Common myeloid progenitor, CD34-positive (primary cell): ENCODE results near the gene GLA.

Source experiments
- CTCF ChIA-PET: fragments of 350-600 bp; sonication (Branson Sonifier 250); formaldehyde crosslinking; loops from one replicate; lab custom pipeline; 2021; ENCODE audit warnings: antibody characterized with exemption; lab: Charles Lee
- POLR2A ChIA-PET: fragments of 350-600 bp; sonication (Branson Sonifier 250); formaldehyde crosslinking; loops from one replicate; lab custom pipeline; 2021; ENCODE audit warnings: antibody characterized with exemption; lab: Charles Lee
- DNase-seq, 3 donors: peaks; one replicate each; pipeline versions ENCODE4 v3.0.0 to v3.0.0-alpha.2; 2013
- H3K27ac ChIP-seq, 2 experiments: 1 replicate in 1 of 2; 2 replicates in 1 of 2; pipeline ENCODE4 v1.7.0; 2013; ENCODE audit warnings: inconsistent platforms in 2 of 2, low read length in 2 of 2, mild to moderate bottlenecking in 2 of 2, low read depth in 1 of 2, moderate library complexity in 1 of 2; ENCODE audit not compliant: severe bottlenecking in 2 of 2, insufficient read depth in 1 of 2, poor library complexity in 1 of 2
- H3K27me3 ChIP-seq, 5 experiments: replicated peaks in 2 of 5; 1 replicate in 3 of 5; 2 replicates in 2 of 5; pipeline versions ENCODE4 v1.6.1 to v1.7.0; 2013; ENCODE audit warnings: low read length in 4 of 5, mild to moderate bottlenecking in 2 of 5, moderate library complexity in 2 of 5, inconsistent platforms in 1 of 5; ENCODE audit not compliant: insufficient read depth in 5 of 5, control insufficient read depth in 4 of 5
- H3K36me3 ChIP-seq, 4 experiments: 1 replicate in 2 of 4; 2 replicates in 2 of 4; pipeline versions ENCODE4 v1.6.1 to v1.7.0; 2013; ENCODE audit warnings: low read length in 3 of 4, control low read depth in 1 of 4, mild to moderate bottlenecking in 1 of 4; ENCODE audit not compliant: control insufficient read depth in 4 of 4, insufficient read depth in 4 of 4
- H3K4me1 ChIP-seq, 4 experiments: 1 replicate in 3 of 4; 2 replicates in 1 of 4; pipeline versions ENCODE4 v1.6.1 to v1.7.1; 2013; ENCODE audit warnings: low read length in 3 of 4, mild to moderate bottlenecking in 3 of 4, control low read depth in 1 of 4, inconsistent platforms in 1 of 4, moderate library complexity in 1 of 4; ENCODE audit not compliant: control insufficient read depth in 4 of 4, insufficient read depth in 4 of 4; ENCODE audit errors: control extremely low read depth in 1 of 4
- H3K4me3 ChIP-seq, 7 experiments: 1 replicate in 4 of 7; 2 replicates in 3 of 7; pipeline versions ENCODE4 v1.5.1 to v1.7.0; 2013; ENCODE audit warnings: mild to moderate bottlenecking in 7 of 7, low read length in 6 of 7, moderate library complexity in 6 of 7, inconsistent platforms in 2 of 7, low read depth in 2 of 7, control low read depth in 1 of 7; ENCODE audit not compliant: insufficient read depth in 4 of 7, control insufficient read depth in 1 of 7; ENCODE audit errors: extremely low read depth in 1 of 7
- H3K9me3 ChIP-seq, 5 experiments: 1 replicate in 4 of 5; 2 replicates in 1 of 5; pipeline versions ENCODE4 v1.6.1 to v1.7.1; 2013; ENCODE audit warnings: low read length in 4 of 5, mild to moderate bottlenecking in 2 of 5, inconsistent platforms in 1 of 5, low read depth in 1 of 5, moderate library complexity in 1 of 5; ENCODE audit not compliant: control insufficient read depth in 4 of 5, insufficient read depth in 2 of 5; ENCODE audit errors: control extremely low read depth in 1 of 5
- WGBS: methylation state at CpG from one replicate; pipeline ENCODE4 v1.1.5; 2013; ENCODE audit not compliant: insufficient coverage; 5-methylcytosine and 5-hydroxymethylcytosine counted together

GLA gene

DNA sequence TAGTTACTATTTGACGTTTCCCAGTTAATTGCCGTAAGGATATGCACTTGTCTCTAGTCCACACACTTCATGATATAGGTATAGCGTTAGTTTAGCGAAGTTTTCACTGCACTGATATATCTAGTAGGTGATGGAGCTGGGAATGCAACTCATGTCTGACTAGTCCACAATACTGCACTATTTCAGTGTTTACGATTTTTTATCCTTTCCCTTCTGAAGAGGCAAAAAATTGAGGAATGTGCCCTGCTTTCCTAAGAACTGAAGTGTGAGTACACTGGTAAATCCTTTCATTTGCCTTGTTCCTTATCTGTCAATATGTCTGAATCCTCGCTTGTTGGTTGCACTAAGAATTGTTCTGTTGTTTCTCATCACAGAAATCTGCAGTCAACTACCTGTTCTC, 15.9 kb downstream of the GLA start:
- DNase-seq = no peak
- Histone ChIP-seq H3K4me3 (peak overlapping the region in 6 of 7 experiments; percentile 59 to 85 (median 71)), H3K27ac (peak overlapping the region in 1 of 2 experiments; percentile 77), H3K9me3 (no peaks in the 10 kb centered on the region), H3K27me3 (peaks cover 0 to 4% (median 0%) of the 10 kb centered on the region in 5 experiments), H3K4me1 (peaks cover 7 to 17% (median 9%) of the 10 kb centered on the region in 4 experiments), H3K36me3 (peaks cover 2 to 8% (median 5%) of the 10 kb centered on the region in 4 experiments)
- WGBS = 81% methylated on average over 5 of the region's 6 CpGs
- ChIA-PET CTCF (interaction anchor here (1.5 to 2.1 kb wide), 3 partner anchors 11 to 34 kb away, joined by 3 to 10 read pairs (median 6); no protein-coding TSS in a partner anchor), POLR2A (no interaction called here)

GRCh38 chrX:101390664-101391525, 16.8 kb downstream of the GLA start, which contains the start of gene RPL36A:
RPL36A (plus strand) TSS chrX:101391011; CDS start chrX:101391044, 33 bp downstream.
- ChIA-PET POLR2A (interaction anchor here (0.5 to 1.3 kb wide), 5 partner anchors 17 to 762 kb away, joined by 3 to 6 read pairs (median 4); partner anchors contain the start of genes GLA, HNRNPH2 and TIMM8A), CTCF (interaction anchor here (0.8 to 2.1 kb wide), 6 partner anchors 12 to 43 kb away, joined by 3 to 10 read pairs (median 3); no protein-coding TSS in a partner anchor)
- Histone ChIP-seq H3K4me3 (peak within 1 kb of the TSS; percentile 38 to 85 (median 71)), H3K36me3 (peaks cover 2 to 8% (median 5%) of the 10 kb centered on the region in 4 experiments), H3K27me3 (peaks cover 0 to 4% (median 0%) of the 10 kb centered on the region in 5 experiments), H3K27ac (peak within 1 kb of the TSS; percentile 75 to 77), H3K4me1 (peaks cover 7 to 26% (median 16%) of the 10 kb centered on the region in 4 experiments), H3K9me3 (no peaks in the 10 kb centered on the region)
- 34% methylated on average over 38 of the region's 47 CpGs for WGBS
- DNase-seq = peak; percentile 92 to 94 (median 94)

DNA sequence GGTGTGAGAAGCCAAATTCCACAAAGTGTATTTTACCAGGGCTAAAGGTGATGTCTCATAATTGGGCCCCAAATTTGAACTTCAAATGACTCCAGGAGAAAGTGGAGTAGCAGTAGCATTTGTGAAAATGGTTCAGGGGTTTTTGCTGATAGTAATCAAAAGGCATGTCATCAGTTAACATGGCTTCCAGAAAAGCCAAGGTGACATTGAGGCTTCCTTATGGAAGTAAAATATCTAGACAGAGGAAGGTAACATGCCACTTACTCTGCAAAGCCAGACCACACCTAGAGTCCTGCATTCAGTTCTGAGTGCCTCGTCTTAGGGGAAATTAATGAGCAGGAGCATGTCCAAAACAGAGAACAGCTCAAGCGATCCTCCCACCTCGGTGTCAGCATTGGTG, 19.1 kb downstream of the GLA start:
- POLR2A ChIA-PET = no interaction called here

GRCh38 chrX:101386542-101386885, 21.2 kb downstream of the GLA start:
- peaks cover 11 to 42% (median 18%) of the 10 kb centered on the region in 4 experiments for H3K4me1 ChIP-seq
- peak overlapping the region; percentile 38 to 79 for H3K27ac ChIP-seq
- DNase-seq = peak in 2 of 3 donors; percentile 23 to 31
- 82% methylated on average over 6 of the region's 6 CpGs for WGBS
- POLR2A ChIA-PET = no interaction called here
- H3K36me3 ChIP-seq = no peaks in the 10 kb centered on the region
- peak overlapping the region in 5 of 7 experiments; percentile 51 to 75 (median 62) for H3K4me3 ChIP-seq
- peaks cover 0 to 4% (median 0%) of the 10 kb centered on the region in 5 experiments for H3K27me3 ChIP-seq
- CTCF ChIA-PET = no interaction called here
- H3K9me3 ChIP-seq = no peaks in the 10 kb centered on the region

More for the DNA sequence above, 19.1 kb downstream of the GLA start:
- CTCF ChIA-PET = no interaction called here
- WGBS = 87% methylated on average over 3 of the region's 3 CpGs
- Histone ChIP-seq H3K4me1 (peaks cover 17 to 45% (median 23%) of the 10 kb centered on the region in 4 experiments), H3K27me3 (peaks cover 0 to 4% (median 0%) of the 10 kb centered on the region in 5 experiments), H3K4me3 (no peak overlapping the region), H3K9me3 (no peaks in the 10 kb centered on the region), H3K27ac (no peak overlapping the region), H3K36me3 (peaks cover 0 to 6% (median 3%) of the 10 kb centered on the region in 4 experiments)
- DNase-seq = no peak

- peaks cover 10 to 40% (median 17%) of the 10 kb centered on the region in 4 experiments for H3K4me1 ChIP-seq
- no peaks in the 10 kb centered on the region for H3K36me3 ChIP-seq
- peak within 1 kb of the TSS; percentile 11 to 75 (median 61) for H3K4me3 ChIP-seq
- WGBS = 47% methylated on average over 8 of the region's 9 CpGs
- DNase-seq = peak in 2 of 3 donors; percentile 68 to 73
- CTCF ChIA-PET = interaction anchor here (1.1 kb wide), 1 partner anchor 9 kb away, joined by 3 read pairs; no protein-coding TSS in a partner anchor
- H3K9me3 ChIP-seq = no peaks in the 10 kb centered on the region
- POLR2A ChIA-PET = no interaction called here
- peaks cover 0 to 4% (median 0%) of the 10 kb centered on the region in 5 experiments for H3K27me3 ChIP-seq
- peak within 1 kb of the TSS; percentile 38 to 79 for H3K27ac ChIP-seq
These were observed 21.8 kb downstream of the GLA start, which contains the start of gene BTK for GRCh38 chrX:101385795-101386541. BTK (minus strand) TSS chrX:101386191; CDS start chrX:101375284, 10,907 bp downstream.

DNA sequence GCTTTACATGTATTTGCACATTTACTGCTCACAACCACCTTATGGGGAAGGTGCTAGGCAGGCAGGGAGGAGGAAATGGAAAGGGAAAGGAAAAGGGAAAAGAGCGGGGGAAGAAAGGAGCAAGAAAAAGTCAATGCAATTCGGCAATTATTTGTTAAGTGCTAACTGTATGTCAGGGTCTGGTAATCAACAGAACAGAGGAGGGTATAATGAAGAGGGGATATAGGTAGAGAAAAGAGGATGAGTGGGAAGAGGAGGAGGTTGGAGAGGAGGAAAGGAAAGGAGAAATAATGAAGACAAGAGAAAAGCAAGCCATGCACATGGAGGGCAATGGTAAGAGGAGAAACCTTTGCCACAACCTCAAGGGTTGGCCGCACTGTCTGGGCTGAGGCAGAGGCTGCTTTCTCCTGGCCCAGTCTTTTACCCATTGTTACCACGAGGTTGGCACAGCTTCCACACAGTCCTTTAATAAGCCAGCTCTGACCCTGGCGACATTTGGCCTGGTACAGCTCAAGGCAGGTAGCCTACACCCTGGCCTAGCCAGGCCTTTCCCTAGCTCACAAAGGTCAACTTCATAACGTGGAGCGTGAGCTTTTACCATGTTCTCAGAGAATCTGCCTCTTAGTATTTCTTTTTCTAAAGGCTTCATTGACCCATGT, 22.6 kb downstream of the GLA start:
- Histone ChIP-seq H3K9me3 (no peaks in the 10 kb centered on the region), H3K4me1 (peaks cover 10 to 38% (median 17%) of the 10 kb centered on the region in 4 experiments), H3K27me3 (no peaks in the 10 kb centered on the region), H3K36me3 (no peaks in the 10 kb centered on the region), H3K4me3 (peak overlapping the region in 6 of 7 experiments; percentile 51 to 75 (median 62)), H3K27ac (peak overlapping the region; percentile 38 to 79)
- ChIA-PET POLR2A (no interaction called here), CTCF (interaction anchor here (1.1 kb wide), 1 partner anchor 8 kb away, joined by 3 read pairs; no protein-coding TSS in a partner anchor)
- no peak for DNase-seq
- WGBS = 77% methylated on average over 7 of the region's 7 CpGs
